Mesenchymal stem cell (in vitro differentiated cells and primary cell): ENCODE data around the gene SCN8A.

Source experiments
- DNase-seq: peaks from one replicate; pipeline ENCODE4 v3.0.0-alpha.2; 2013
- H2AFZ ChIP-seq: one replicate; pipeline ENCODE4 v1.6.1; 2013; ENCODE audit warnings: low read depth, mild to moderate bottlenecking, control low read depth, inconsistent platforms, low read length, moderate library complexity
- H2AK5ac ChIP-seq: 2 replicates; pipeline ENCODE4 v1.6.1; 2013; ENCODE audit warnings: low read length, moderate library complexity, mild to moderate bottlenecking, inconsistent platforms; ENCODE audit not compliant: severe bottlenecking
- H2BK120ac ChIP-seq: one replicate; pipeline ENCODE4 v1.6.1; 2013; ENCODE audit warnings: low read depth, mild to moderate bottlenecking, inconsistent platforms, low read length, moderate library complexity
- H2BK12ac ChIP-seq, 2 experiments: one replicate each; pipeline ENCODE4 v1.6.1; 2013; ENCODE audit warnings: inconsistent platforms in 2 of 2, low read length in 2 of 2, mild to moderate bottlenecking in 2 of 2, moderate library complexity in 2 of 2, control low read depth in 1 of 2
- H2BK15ac ChIP-seq: one replicate; pipeline ENCODE4 v1.6.1; 2013; ENCODE audit warnings: mild to moderate bottlenecking, low read depth, inconsistent platforms; ENCODE audit not compliant: poor library complexity, severe bottlenecking
- H2BK5ac ChIP-seq: 2 replicates; pipeline ENCODE4 v1.6.1; 2013; ENCODE audit warnings: low read depth, mild to moderate bottlenecking, low read length, control low read depth, inconsistent platforms; ENCODE audit not compliant: poor library complexity, severe bottlenecking
- H3K14ac ChIP-seq, 2 experiments: one replicate each; pipeline ENCODE4 v1.6.1; 2013; ENCODE audit warnings: inconsistent platforms in 2 of 2, low read length in 2 of 2, control low read depth in 1 of 2, mild to moderate bottlenecking in 1 of 2, moderate library complexity in 1 of 2
- H3K18ac ChIP-seq, 2 experiments: one replicate each; pipeline ENCODE4 v1.6.1; 2013; ENCODE audit warnings: inconsistent platforms in 2 of 2, low read length in 2 of 2, control low read depth in 1 of 2, low read depth in 1 of 2, mild to moderate bottlenecking in 1 of 2
- H3K23ac ChIP-seq, 2 experiments: one replicate each; pipeline ENCODE4 v1.6.1; 2013; ENCODE audit warnings: inconsistent platforms in 2 of 2, low read length in 2 of 2, mild to moderate bottlenecking in 2 of 2, moderate library complexity in 2 of 2, control low read depth in 1 of 2
- H3K27ac ChIP-seq: 2 replicates; pipeline ENCODE4 v1.5.1; 2013; ENCODE audit warnings: mild to moderate bottlenecking, moderate library complexity, low read length, control low read depth, inconsistent platforms; ENCODE audit not compliant: poor library complexity, severe bottlenecking
- H3K27me3 ChIP-seq, 2 experiments: 2 replicates each; pipeline versions ENCODE4 v1.6.1 to v1.7.0; 2013; ENCODE audit warnings: low read length in 2 of 2, mild to moderate bottlenecking in 2 of 2, moderate library complexity in 2 of 2, control low read depth in 1 of 2, inconsistent platforms in 1 of 2; ENCODE audit not compliant: control insufficient read depth in 1 of 2, insufficient read depth in 1 of 2
- H3K36me3 ChIP-seq, 2 experiments: 2 replicates each; pipeline versions ENCODE4 v1.6.1 to v1.7.0; 2013; ENCODE audit warnings: low read length in 2 of 2, control low read depth in 1 of 2, inconsistent platforms in 1 of 2, low read depth in 1 of 2, mild to moderate bottlenecking in 1 of 2; ENCODE audit not compliant: insufficient read depth in 2 of 2, control insufficient read depth in 1 of 2
- H3K4ac ChIP-seq, 2 experiments: one replicate each; pipeline ENCODE4 v1.6.1; 2013; ENCODE audit warnings: inconsistent platforms in 2 of 2, low read length in 2 of 2, mild to moderate bottlenecking in 2 of 2, moderate library complexity in 2 of 2, control low read depth in 1 of 2, low read depth in 1 of 2
- H3K4me1 ChIP-seq: 2 replicates; pipeline ENCODE4 v1.6.1; 2013; ENCODE audit warnings: low read depth, low read length, control low read depth; ENCODE audit not compliant: control insufficient read depth, insufficient read depth
- H3K4me2 ChIP-seq: 2 replicates; pipeline ENCODE4 v1.6.1; 2013; ENCODE audit warnings: low read length, mild to moderate bottlenecking, inconsistent platforms; ENCODE audit not compliant: poor library complexity, severe bottlenecking
- H3K4me3 ChIP-seq, 2 experiments: 2 replicates each; pipeline versions ENCODE4 v1.5.1 to v1.7.0; 2013; ENCODE audit warnings: low read length in 2 of 2, mild to moderate bottlenecking in 2 of 2, control low read depth in 1 of 2, low read depth in 1 of 2; ENCODE audit not compliant: insufficient read depth in 1 of 2
- H3K79me1 ChIP-seq: replicated peaks from 2 replicates; pipeline ENCODE4 v1.6.1; 2013; ENCODE audit warnings: mild to moderate bottlenecking, control low read depth, low read length, inconsistent platforms; ENCODE audit not compliant: poor library complexity, severe bottlenecking
- H3K9ac ChIP-seq: 2 replicates; pipeline ENCODE4 v1.7.0; 2013; ENCODE audit warnings: mild to moderate bottlenecking, low read length, moderate library complexity
- H3K9me3 ChIP-seq: 2 replicates; pipeline ENCODE4 v1.7.0; 2013; ENCODE audit warnings: mild to moderate bottlenecking, low read length; ENCODE audit not compliant: control insufficient read depth
- H4K8ac ChIP-seq: one replicate; pipeline ENCODE4 v1.6.1; 2013; ENCODE audit warnings: inconsistent platforms, mild to moderate bottlenecking, low read length, moderate library complexity
- H4K91ac ChIP-seq: one replicate; pipeline ENCODE4 v1.6.1; 2013; ENCODE audit warnings: mild to moderate bottlenecking, low read length, inconsistent platforms
- WGBS: methylation state at CpG from one replicate; pipeline ENCODE4 v1.1.7; 2013; ENCODE audit warnings: mixed read lengths; 5-methylcytosine and 5-hydroxymethylcytosine counted together

SCN8A gene

GRCh38 chr12:51630256-51630880 lies 39.3 kb downstream of the SCN8A start:
- no peak overlapping the region for H3K27ac ChIP-seq
- no peak overlapping the region for H2BK5ac ChIP-seq
- H3K4me1 ChIP-seq: no peaks in the 10 kb centered on the region
- H3K23ac ChIP-seq: no peak overlapping the region
- H2AFZ ChIP-seq: no peak overlapping the region
- H3K79me1 ChIP-seq: no peaks in the 10 kb centered on the region
- no peak overlapping the region for H3K4ac ChIP-seq
- H4K91ac ChIP-seq: no peak overlapping the region
- no peak for DNase-seq
- H3K14ac ChIP-seq: no peak overlapping the region
- H3K4me2 ChIP-seq: no peak overlapping the region
- no peak overlapping the region for H3K18ac ChIP-seq
- H2AK5ac ChIP-seq: no peak overlapping the region
- H3K4me3 ChIP-seq: no peak overlapping the region
- H3K27me3 ChIP-seq: peaks cover 0 to 5% of the 10 kb centered on the region in 2 experiments
- no peaks in the 10 kb centered on the region for H3K36me3 ChIP-seq
- H2BK120ac ChIP-seq: no peak overlapping the region
- no peak overlapping the region for H2BK12ac ChIP-seq
- no peak overlapping the region for H2BK15ac ChIP-seq
- WGBS: 98% methylated on average over 6 of the region's 7 CpGs
- H3K9ac ChIP-seq: no peak overlapping the region
- no peaks in the 10 kb centered on the region for H3K9me3 ChIP-seq
- H4K8ac ChIP-seq: no peak overlapping the region

DNA sequence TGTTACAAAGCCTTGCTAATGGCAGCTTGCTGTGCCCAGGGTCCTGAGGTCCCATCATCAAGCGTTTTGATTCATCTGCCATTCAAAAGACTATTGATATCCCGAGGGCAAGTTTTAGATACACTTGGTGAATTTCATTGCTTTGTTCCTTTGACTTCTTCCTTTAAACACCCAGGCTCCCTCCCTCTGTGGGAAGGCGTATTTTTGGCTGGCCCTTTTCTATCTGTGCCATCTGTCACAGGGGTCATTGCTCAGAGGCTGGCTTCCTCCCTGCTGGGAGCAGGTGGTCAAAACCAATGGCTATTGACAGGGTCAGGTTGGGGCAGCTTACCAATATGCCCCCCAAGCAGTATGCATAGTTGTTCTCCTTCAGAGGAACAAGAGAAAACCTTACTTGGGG lies 40.0 kb downstream of the SCN8A start:
- Histone ChIP-seq H2BK15ac (no peak overlapping the region), H2BK120ac (no peak overlapping the region), H3K27ac (no peak overlapping the region), H3K9ac (peak overlapping the region; percentile 21), H2AK5ac (no peak overlapping the region), H4K8ac (peak overlapping the region; percentile 15), H3K4me3 (no peak overlapping the region), H2AFZ (no peak overlapping the region), H3K18ac (no peak overlapping the region), H2BK5ac (no peak overlapping the region), H3K4ac (no peak overlapping the region), H3K9me3 (no peaks in the 10 kb centered on the region), H4K91ac (no peak overlapping the region), H3K27me3 (peaks cover 0 to 3% of the 10 kb centered on the region in 2 experiments), H2BK12ac (no peak overlapping the region), H3K14ac (no peak overlapping the region), H3K4me1 (no peaks in the 10 kb centered on the region), H3K79me1 (no peaks in the 10 kb centered on the region), H3K23ac (no peak overlapping the region), H3K4me2 (no peak overlapping the region), H3K36me3 (no peaks in the 10 kb centered on the region)
- 75% methylated on average over 3 of the region's 3 CpGs for WGBS
- no peak for DNase-seq

GRCh38 chr12:51631591-51631990 lies 40.6 kb downstream of the SCN8A start:
- Histone ChIP-seq H2BK120ac (no peak overlapping the region), H2BK12ac (no peak overlapping the region), H2BK15ac (no peak overlapping the region), H3K9ac (peak overlapping the region; percentile 44), H3K14ac (no peak overlapping the region), H3K23ac (no peak overlapping the region), H3K4me1 (no peaks in the 10 kb centered on the region), H2BK5ac (no peak overlapping the region), H3K9me3 (no peaks in the 10 kb centered on the region), H4K91ac (no peak overlapping the region), H3K27me3 (no peaks in the 10 kb centered on the region), H3K27ac (no peak overlapping the region), H2AK5ac (no peak overlapping the region), H3K79me1 (no peaks in the 10 kb centered on the region), H3K36me3 (no peaks in the 10 kb centered on the region), H2AFZ (no peak overlapping the region), H4K8ac (no peak overlapping the region), H3K4me2 (no peak overlapping the region), H3K4me3 (no peak overlapping the region), H3K4ac (no peak overlapping the region), H3K18ac (no peak overlapping the region)
- WGBS: no CpG with 5 or more reads among the region's 1 CpG
- DNase-seq: peak; percentile 59

DNA sequence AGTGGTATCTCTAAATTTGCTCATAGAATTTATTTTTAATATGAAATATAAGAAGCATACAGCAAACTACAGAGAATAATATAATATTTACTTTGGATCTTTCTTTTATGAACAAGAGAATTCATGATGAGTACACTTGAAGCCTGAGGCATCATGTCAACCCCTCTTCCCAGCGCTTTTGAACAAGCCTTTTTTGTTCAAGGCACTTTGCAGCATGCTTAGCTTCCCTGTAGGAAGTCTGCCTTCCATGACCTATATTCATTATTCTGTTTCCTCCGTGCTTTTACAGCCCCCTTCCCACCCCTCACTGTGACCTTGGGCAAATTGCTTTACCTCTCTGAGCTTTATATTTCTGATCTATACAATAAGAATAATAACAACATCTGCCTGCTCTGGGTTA lies 41.6 kb downstream of the SCN8A start:
- H4K8ac ChIP-seq: no peak overlapping the region
- H3K4me3 ChIP-seq: no peak overlapping the region
- no peak overlapping the region for H3K27ac ChIP-seq
- H3K4ac ChIP-seq: no peak overlapping the region
- WGBS: 54% methylated on average over 2 of the region's 2 CpGs
- no peak overlapping the region for H2BK120ac ChIP-seq
- H4K91ac ChIP-seq: no peak overlapping the region
- no peak overlapping the region for H2BK15ac ChIP-seq
- no peak overlapping the region for H3K23ac ChIP-seq
- H3K4me2 ChIP-seq: no peak overlapping the region
- no peak overlapping the region for H2AFZ ChIP-seq
- no peak overlapping the region for H2AK5ac ChIP-seq
- no peaks in the 10 kb centered on the region for H3K27me3 ChIP-seq
- H2BK5ac ChIP-seq: no peak overlapping the region
- peaks cover under 1% of the 10 kb centered on the region for H3K9me3 ChIP-seq
- H3K18ac ChIP-seq: no peak overlapping the region
- DNase-seq: no peak
- no peak overlapping the region for H2BK12ac ChIP-seq
- no peak overlapping the region for H3K9ac ChIP-seq
- no peak overlapping the region for H3K14ac ChIP-seq
- H3K4me1 ChIP-seq: no peaks in the 10 kb centered on the region
- no peaks in the 10 kb centered on the region for H3K36me3 ChIP-seq
- H3K79me1 ChIP-seq: no peaks in the 10 kb centered on the region
